ENCODE measurements around the gene PCNX2. TPM values are rescaled to one million over a fixed set of nuclear protein-coding genes. Genes with fewer than 3 reads are reported as not detected.

The PCNX2 gene
- total RNA-seq, 1 experiment from 2014 or later, result 50.8 TPM

DNA sequence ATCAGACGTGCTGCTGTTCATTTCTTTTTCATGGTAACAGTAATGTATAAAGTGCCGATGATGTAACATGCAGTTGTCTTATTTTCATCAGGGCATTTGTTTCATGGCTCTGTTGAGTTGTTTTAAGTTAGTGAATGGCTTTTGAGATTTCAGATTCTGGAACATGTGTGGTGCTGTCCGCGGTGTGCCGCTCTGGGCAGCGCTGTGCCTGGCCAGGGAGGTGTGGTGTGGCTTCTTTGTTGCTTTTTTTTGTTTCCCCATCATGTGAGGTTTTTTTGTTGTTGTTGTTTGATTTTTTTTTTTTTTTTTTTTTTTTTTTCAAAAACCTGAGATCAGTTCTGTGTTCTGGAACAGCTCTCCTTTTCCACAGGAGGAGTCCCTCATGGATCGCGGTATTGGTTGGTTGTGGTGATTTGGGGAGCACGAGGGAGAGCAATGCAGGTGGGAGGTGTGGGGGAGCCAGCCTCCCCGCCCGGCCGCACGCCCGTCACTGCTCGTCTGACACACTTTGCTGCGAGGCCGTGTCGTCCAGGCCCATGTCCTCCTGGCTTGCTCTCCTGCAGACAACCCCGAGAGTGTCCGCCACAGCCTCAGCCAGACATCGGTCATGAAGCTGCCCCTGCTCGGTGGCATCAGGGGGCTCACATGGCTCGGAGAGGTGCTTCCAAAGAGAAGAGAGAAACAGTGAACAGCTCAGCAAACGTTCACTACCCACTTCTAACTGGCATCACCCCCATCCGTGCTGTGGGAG lies 311.5 kb downstream of the PCNX2 start:
- no peak overlapping the region for H3K27ac Mint-ChIP-seq
- peaks cover 9% of the 10 kb centered on the region for H3K4me1 Mint-ChIP-seq
- no peaks in the 10 kb centered on the region for H3K9me3 Mint-ChIP-seq
- TF ChIP-seq, protein P1, sequence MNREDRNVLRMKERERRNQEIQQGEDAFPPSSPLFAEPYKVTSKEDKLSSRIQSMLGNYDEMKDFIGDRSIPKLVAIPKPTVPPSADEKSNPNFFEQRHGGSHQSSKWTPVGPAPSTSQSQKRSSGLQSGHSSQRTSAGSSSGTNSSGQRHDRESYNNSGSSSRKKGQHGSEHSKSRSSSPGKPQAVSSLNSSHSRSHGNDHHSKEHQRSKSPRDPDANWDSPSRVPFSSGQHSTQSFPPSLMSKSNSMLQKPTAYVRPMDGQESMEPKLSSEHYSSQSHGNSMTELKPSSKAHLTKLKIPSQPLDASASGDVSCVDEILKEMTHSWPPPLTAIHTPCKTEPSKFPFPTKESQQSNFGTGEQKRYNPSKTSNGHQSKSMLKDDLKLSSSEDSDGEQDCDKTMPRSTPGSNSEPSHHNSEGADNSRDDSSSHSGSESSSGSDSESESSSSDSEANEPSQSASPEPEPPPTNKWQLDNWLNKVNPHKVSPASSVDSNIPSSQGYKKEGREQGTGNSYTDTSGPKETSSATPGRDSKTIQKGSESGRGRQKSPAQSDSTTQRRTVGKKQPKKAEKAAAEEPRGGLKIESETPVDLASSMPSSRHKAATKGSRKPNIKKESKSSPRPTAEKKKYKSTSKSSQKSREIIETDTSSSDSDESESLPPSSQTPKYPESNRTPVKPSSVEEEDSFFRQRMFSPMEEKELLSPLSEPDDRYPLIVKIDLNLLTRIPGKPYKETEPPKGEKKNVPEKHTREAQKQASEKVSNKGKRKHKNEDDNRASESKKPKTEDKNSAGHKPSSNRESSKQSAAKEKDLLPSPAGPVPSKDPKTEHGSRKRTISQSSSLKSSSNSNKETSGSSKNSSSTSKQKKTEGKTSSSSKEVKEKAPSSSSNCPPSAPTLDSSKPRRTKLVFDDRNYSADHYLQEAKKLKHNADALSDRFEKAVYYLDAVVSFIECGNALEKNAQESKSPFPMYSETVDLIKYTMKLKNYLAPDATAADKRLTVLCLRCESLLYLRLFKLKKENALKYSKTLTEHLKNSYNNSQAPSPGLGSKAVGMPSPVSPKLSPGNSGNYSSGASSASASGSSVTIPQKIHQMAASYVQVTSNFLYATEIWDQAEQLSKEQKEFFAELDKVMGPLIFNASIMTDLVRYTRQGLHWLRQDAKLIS (CRISPR knock-in tag; IDR thresholded peaks at IDR 0.05; ENCODE audit: borderline replicate concordance), result no peak
- no peak for TF ChIP-seq ZBTB21 (CRISPR knock-in tag; IDR thresholded peaks at IDR 0.05; ENCODE audit: borderline replicate concordance)
- TF ChIP-seq TCF7 (CRISPR knock-in tag; IDR thresholded peaks at IDR 0.05; ENCODE audit: low read depth), result no peak
- TF ChIP-seq FOXK1 (CRISPR knock-in tag; IDR thresholded peaks at IDR 0.05), result no peak
- no peak for TF ChIP-seq ZNF396 (CRISPR knock-in tag; IDR thresholded peaks at IDR 0.05; ENCODE audit: borderline replicate concordance)
- TF ChIP-seq ATF1 (CRISPR knock-in tag; IDR thresholded peaks at IDR 0.05), result no peak
- no peak for TF ChIP-seq MYBL2 (CRISPR knock-in tag; IDR thresholded peaks at IDR 0.05)
- TF ChIP-seq MXD4 (CRISPR knock-in tag; IDR thresholded peaks at IDR 0.05; ENCODE audit: borderline replicate concordance), result no peak
- no peak for TF ChIP-seq TEAD1 (CRISPR knock-in tag; IDR thresholded peaks at IDR 0.05)
- TF ChIP-seq, protein P2, sequence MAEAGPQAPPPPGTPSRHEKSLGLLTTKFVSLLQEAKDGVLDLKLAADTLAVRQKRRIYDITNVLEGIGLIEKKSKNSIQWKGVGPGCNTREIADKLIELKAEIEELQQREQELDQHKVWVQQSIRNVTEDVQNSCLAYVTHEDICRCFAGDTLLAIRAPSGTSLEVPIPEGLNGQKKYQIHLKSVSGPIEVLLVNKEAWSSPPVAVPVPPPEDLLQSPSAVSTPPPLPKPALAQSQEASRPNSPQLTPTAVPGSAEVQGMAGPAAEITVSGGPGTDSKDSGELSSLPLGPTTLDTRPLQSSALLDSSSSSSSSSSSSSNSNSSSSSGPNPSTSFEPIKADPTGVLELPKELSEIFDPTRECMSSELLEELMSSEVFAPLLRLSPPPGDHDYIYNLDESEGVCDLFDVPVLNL (CRISPR knock-in tag; IDR thresholded peaks at IDR 0.05; ENCODE audit: borderline replicate concordance, low read depth), result no peak
- TF ChIP-seq GRHL2 (CRISPR knock-in tag; IDR thresholded peaks at IDR 0.05; ENCODE audit: insufficient replicate concordance, severe bottlenecking), result no peak
- no peak overlapping the region for H3K4me3 Mint-ChIP-seq
- H3K36me3 Mint-ChIP-seq, result peaks cover 4% of the 10 kb centered on the region
- ChIA-PET POLR2A (no interaction called here), CTCF (no interaction called here)
- ATAC-seq (no peak), DNase-seq (ENCODE audit: low spot score) (no peak)
- H3K27me3 Mint-ChIP-seq (ENCODE audit: low read depth), result no peaks in the 10 kb centered on the region

DNA sequence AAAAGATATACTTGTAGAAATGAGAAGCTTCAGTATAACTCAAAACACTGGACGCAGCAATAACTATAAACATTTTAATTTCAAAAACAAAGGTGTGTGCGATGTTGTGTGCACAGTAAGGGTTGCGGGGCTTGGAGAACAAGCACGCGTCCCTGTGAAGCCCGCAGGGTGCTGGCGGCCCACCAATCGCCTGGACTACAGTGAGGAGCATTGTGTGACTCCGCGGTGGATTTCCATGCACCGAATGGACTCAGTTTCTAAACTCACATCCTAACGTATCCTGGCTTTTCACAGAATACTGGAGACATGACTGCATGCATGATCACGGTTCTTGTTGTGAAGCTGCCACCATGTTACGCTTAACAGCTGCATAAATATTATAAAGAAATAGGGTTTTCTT lies 312.1 kb downstream of the PCNX2 start:
- ATAC-seq, result no peak
- Mint-ChIP-seq H3K36me3 (peaks cover 8% of the 10 kb centered on the region), H3K4me1 (peaks cover 9% of the 10 kb centered on the region), H3K27me3 (ENCODE audit: low read depth) (no peaks in the 10 kb centered on the region), H3K27ac (no peak overlapping the region), H3K9me3 (no peaks in the 10 kb centered on the region), H3K4me3 (no peak overlapping the region)
- ChIA-PET POLR2A (no interaction called here), CTCF (no interaction called here)
- no peak for DNase-seq (ENCODE audit: low spot score)
- TF ChIP-seq, protein P3, sequence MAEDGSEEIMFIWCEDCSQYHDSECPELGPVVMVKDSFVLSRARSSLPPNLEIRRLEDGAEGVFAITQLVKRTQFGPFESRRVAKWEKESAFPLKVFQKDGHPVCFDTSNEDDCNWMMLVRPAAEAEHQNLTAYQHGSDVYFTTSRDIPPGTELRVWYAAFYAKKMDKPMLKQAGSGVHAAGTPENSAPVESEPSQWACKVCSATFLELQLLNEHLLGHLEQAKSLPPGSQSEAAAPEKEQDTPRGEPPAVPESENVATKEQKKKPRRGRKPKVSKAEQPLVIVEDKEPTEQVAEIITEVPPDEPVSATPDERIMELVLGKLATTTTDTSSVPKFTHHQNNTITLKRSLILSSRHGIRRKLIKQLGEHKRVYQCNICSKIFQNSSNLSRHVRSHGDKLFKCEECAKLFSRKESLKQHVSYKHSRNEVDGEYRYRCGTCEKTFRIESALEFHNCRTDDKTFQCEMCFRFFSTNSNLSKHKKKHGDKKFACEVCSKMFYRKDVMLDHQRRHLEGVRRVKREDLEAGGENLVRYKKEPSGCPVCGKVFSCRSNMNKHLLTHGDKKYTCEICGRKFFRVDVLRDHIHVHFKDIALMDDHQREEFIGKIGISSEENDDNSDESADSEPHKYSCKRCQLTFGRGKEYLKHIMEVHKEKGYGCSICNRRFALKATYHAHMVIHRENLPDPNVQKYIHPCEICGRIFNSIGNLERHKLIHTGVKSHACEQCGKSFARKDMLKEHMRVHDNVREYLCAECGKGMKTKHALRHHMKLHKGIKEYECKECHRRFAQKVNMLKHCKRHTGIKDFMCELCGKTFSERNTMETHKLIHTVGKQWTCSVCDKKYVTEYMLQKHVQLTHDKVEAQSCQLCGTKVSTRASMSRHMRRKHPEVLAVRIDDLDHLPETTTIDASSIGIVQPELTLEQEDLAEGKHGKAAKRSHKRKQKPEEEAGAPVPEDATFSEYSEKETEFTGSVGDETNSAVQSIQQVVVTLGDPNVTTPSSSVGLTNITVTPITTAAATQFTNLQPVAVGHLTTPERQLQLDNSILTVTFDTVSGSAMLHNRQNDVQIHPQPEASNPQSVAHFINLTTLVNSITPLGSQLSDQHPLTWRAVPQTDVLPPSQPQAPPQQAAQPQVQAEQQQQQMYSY (CRISPR knock-in tag; IDR thresholded peaks at IDR 0.05), result no peak
- TF ChIP-seq SMAD4 (CRISPR knock-in tag; IDR thresholded peaks at IDR 0.05), result no peak
- TF ChIP-seq, protein P4, sequence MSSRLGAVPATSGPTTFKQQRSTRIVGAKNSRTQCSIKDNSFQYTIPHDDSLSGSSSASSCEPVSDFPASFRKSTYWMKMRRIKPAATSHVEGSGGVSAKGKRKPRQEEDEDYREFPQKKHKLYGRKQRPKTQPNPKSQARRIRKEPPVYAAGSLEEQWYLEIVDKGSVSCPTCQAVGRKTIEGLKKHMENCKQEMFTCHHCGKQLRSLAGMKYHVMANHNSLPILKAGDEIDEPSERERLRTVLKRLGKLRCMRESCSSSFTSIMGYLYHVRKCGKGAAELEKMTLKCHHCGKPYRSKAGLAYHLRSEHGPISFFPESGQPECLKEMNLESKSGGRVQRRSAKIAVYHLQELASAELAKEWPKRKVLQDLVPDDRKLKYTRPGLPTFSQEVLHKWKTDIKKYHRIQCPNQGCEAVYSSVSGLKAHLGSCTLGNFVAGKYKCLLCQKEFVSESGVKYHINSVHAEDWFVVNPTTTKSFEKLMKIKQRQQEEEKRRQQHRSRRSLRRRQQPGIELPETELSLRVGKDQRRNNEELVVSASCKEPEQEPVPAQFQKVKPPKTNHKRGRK (CRISPR knock-in tag; IDR thresholded peaks at IDR 0.05; ENCODE audit: borderline replicate concordance), result no peak
- no peak for TF ChIP-seq CBFB (CRISPR knock-in tag; IDR thresholded peaks at IDR 0.05; ENCODE audit: low read depth)
- no peak for TF ChIP-seq ZNF138 (CRISPR knock-in tag; conservative IDR thresholded peaks at IDR 0.05)
- TF ChIP-seq ATF1 (CRISPR knock-in tag; IDR thresholded peaks at IDR 0.05), result no peak
- TF ChIP-seq, protein P5, sequence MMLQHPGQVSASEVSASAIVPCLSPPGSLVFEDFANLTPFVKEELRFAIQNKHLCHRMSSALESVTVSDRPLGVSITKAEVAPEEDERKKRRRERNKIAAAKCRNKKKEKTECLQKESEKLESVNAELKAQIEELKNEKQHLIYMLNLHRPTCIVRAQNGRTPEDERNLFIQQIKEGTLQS (CRISPR knock-in tag; conservative IDR thresholded peaks at IDR 0.05), result no peak
- TF ChIP-seq, protein P6, sequence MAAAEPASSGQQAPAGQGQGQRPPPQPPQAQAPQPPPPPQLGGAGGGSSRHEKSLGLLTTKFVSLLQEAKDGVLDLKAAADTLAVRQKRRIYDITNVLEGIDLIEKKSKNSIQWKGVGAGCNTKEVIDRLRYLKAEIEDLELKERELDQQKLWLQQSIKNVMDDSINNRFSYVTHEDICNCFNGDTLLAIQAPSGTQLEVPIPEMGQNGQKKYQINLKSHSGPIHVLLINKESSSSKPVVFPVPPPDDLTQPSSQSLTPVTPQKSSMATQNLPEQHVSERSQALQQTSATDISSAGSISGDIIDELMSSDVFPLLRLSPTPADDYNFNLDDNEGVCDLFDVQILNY (CRISPR knock-in tag; IDR thresholded peaks at IDR 0.05), result no peak
- no peak for TF ChIP-seq ZNF671 (CRISPR knock-in tag; IDR thresholded peaks at IDR 0.05)
- TF ChIP-seq TCF7 (CRISPR knock-in tag; IDR thresholded peaks at IDR 0.05; ENCODE audit: low read depth), result no peak
- TF ChIP-seq, protein P7, sequence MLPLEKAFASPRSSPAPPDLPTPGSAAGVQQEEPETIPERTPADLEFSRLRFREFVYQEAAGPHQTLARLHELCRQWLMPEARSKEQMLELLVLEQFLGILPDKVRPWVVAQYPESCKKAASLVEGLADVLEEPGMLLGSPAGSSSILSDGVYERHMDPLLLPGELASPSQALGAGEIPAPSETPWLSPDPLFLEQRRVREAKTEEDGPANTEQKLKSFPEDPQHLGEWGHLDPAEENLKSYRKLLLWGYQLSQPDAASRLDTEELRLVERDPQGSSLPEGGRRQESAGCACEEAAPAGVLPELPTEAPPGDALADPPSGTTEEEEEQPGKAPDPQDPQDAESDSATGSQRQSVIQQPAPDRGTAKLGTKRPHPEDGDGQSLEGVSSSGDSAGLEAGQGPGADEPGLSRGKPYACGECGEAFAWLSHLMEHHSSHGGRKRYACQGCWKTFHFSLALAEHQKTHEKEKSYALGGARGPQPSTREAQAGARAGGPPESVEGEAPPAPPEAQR (CRISPR knock-in tag; IDR thresholded peaks at IDR 0.05), result no peak

Data from WTC11 (cell line).